Mucosa of stomach (tissue), 1 donor: ENCODE measurements around the gene HTRA1.

ENCODE experiments used
- H3K27me3 ChIP-seq: one replicate; pipeline ENCODE4 v1.7.0; 2013; ENCODE audit warnings: mild to moderate bottlenecking, low read length; ENCODE audit not compliant: control insufficient read depth, insufficient read depth
- H3K36me3 ChIP-seq: one replicate; pipeline ENCODE4 v1.7.0; 2013; ENCODE audit warnings: low read length; ENCODE audit not compliant: control insufficient read depth, insufficient read depth
- H3K4me1 ChIP-seq: one replicate; pipeline ENCODE4 v1.7.0; 2013; ENCODE audit warnings: mild to moderate bottlenecking, low read length; ENCODE audit not compliant: control insufficient read depth, insufficient read depth
- H3K4me3 ChIP-seq: one replicate; pipeline ENCODE4 v1.7.0; 2013; ENCODE audit warnings: low read length
- H3K9ac ChIP-seq: one replicate; pipeline ENCODE4 v1.7.0; 2013; ENCODE audit warnings: mild to moderate bottlenecking, low read length, moderate library complexity
- H3K9me3 ChIP-seq: one replicate; pipeline ENCODE4 v1.7.0; 2013; ENCODE audit warnings: mild to moderate bottlenecking, low read length, moderate library complexity; ENCODE audit not compliant: control insufficient read depth
- donor health status: Pancreatic carcinoma.

The HTRA1 gene

DNA sequence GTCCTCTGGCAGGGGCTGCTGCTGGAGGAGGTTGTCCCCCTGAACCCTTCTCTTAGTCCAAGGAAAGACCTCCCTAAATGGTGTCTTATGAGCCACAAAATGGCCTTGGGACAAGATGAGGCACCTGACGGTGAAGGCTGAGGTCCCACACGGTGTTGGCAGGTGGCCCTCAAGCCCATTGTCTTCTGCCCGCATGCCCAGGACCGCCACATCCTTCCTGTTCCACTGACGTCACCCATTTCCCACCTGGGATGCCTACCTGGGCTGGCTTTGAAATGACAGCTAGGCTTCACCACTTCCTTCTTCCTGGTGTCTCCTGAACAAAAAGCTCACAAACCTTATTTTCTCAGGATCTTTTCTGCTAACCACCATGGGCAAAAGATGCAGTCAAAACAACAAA lies 97.1 kb downstream of the HTRA1 start:
- no peaks in the 10 kb centered on the region for H3K36me3 ChIP-seq
- H3K27me3 ChIP-seq: no peaks in the 10 kb centered on the region

DNA sequence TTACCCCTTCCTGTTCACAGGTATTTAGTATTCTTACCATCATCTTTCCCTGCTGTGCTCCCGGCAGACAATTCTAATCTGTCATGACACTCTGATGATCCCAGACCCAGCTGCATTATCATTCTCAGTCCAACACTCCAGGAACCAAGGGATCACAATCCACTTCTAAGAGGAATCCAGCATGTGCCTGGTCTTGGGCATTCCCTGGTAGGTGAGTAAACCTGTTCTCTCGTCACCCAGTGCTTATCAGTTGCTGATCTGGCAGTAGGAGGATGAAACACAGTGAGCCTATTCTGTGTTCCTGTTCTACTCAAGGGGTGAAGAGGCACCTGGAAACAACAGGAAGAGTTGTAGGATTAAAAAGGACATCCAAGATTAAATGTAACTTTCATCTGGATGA lies 97.9 kb downstream of the HTRA1 start:
- H3K4me1 ChIP-seq: peaks cover 15% of the 10 kb centered on the region
- H3K9me3 ChIP-seq: no peaks in the 10 kb centered on the region
- no peaks in the 10 kb centered on the region for H3K27me3 ChIP-seq
- H3K36me3 ChIP-seq: no peaks in the 10 kb centered on the region
- no peak overlapping the region for H3K9ac ChIP-seq
- H3K4me3 ChIP-seq: no peak overlapping the region

More for the DNA sequence above, 97.1 kb downstream of the HTRA1 start:
- Histone ChIP-seq H3K4me1 (peaks cover 15% of the 10 kb centered on the region), H3K4me3 (no peak overlapping the region), H3K9me3 (no peaks in the 10 kb centered on the region), H3K9ac (no peak overlapping the region)

DNA sequence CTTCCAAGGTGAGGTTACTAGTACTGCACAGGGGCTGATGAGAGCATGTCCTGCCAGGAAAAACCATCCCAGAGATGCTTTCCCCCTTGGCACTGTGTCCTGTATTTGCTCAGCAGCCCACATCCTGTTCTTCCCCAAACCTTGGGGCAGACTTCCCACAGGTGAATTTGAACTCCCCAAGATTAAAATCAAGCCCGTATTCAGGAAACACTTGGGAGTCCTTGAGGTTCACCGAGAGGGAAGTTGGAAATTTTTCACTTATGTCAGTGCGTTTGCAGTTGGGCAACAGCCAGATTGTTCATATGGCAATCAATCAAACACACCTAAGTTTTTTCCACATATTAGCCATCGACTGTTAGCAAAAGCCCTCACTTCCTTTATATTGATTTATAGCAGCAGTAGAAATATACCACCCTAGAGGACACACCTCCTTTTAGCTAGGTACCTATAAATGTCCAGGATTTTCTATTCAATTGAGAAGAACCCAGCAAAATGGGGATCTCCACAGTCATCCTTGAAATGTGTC lies 99.0 kb downstream of the HTRA1 start, which contains the start of gene DMBT1:
TSS of gene DMBT1 (plus strand) at position 476 of the 526 bp plus-strand sequence. CDS start at position 493, 17 bp downstream.
- no peaks in the 10 kb centered on the region for H3K36me3 ChIP-seq
- no peak within 1 kb of the TSS for H3K4me3 ChIP-seq
- no peaks in the 10 kb centered on the region for H3K9me3 ChIP-seq
- H3K27me3 ChIP-seq: no peaks in the 10 kb centered on the region
- no peak within 1 kb of the TSS for H3K9ac ChIP-seq
- peaks cover 15% of the 10 kb centered on the region for H3K4me1 ChIP-seq

- H3K4me3 ChIP-seq: no peak overlapping the region
- no peaks in the 10 kb centered on the region for H3K27me3 ChIP-seq
- no peaks in the 10 kb centered on the region for H3K9me3 ChIP-seq
- H3K36me3 ChIP-seq: no peaks in the 10 kb centered on the region
- no peak overlapping the region for H3K9ac ChIP-seq
- peaks cover 15% of the 10 kb centered on the region for H3K4me1 ChIP-seq
Measured at GRCh38 chr10:122561212-122561611, 99.9 kb downstream of the HTRA1 start.

DNA sequence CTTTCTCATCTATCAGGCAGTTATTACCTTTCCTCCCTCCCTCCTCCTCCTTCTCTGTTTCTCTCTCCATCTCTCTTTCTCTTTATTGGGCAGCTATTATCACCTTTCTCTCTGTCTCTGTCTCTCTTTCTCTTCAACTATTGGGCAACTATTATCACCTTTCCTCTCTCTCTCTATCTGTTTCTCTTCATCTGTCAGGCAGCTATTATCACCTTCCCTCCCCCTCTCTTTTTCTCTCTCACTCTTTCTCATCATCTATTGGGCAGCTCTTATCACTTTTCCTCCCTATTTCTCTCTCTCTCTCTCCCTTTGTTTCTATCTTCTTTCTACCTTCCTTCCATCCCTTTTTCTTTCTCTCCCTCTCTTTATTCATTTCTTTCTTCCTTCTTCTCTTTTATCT lies 100.4 kb downstream of the HTRA1 start:
- no peak overlapping the region for H3K4me3 ChIP-seq
- H3K27me3 ChIP-seq: no peaks in the 10 kb centered on the region
- peaks cover 15% of the 10 kb centered on the region for H3K4me1 ChIP-seq
- H3K9me3 ChIP-seq: no peaks in the 10 kb centered on the region
- no peaks in the 10 kb centered on the region for H3K36me3 ChIP-seq
- H3K9ac ChIP-seq: no peak overlapping the region
